Thyroid gland (tissue), 4 donors: ENCODE measurements around the gene SLC9A1. TPM values are rescaled to one million over a fixed set of nuclear protein-coding genes. Genes with fewer than 3 reads are reported as not detected.

Source experiments
- DNase-seq, 2 donors: peaks; one replicate each; pipeline ENCODE4 v3.0.0-alpha.2; 2019
- H3K27ac ChIP-seq, 3 donors: fragments of 200-600 bp; sonication (generic); 1 replicate in 2 of 3; 2 replicates in 1 of 3; pipeline ENCODE4 v1.5.1; 2016 to 2019; ENCODE audit warnings: mild to moderate bottlenecking in 1 of 3, moderate library complexity in 1 of 3
- H3K27me3 ChIP-seq: fragments of 200-600 bp; sonication (generic); one replicate; pipeline ENCODE4 v1.5.1; 2019
- H3K36me3 ChIP-seq, 2 donors: fragments of 200-600 bp; sonication (generic); one replicate each; pipeline ENCODE4 v1.5.1; 2016 to 2019
- H3K4me1 ChIP-seq, 2 donors: fragments of 200-600 bp; sonication (generic); one replicate each; pipeline ENCODE4 v1.5.1; 2017 to 2019
- H3K4me3 ChIP-seq, 3 donors: fragments of 200-600 bp; sonication (generic); replicated peaks in 1 of 3; 1 replicate in 2 of 3; 2 replicates in 1 of 3; pipeline ENCODE4 v1.5.1; 2016; ENCODE audit warnings: mild to moderate bottlenecking in 1 of 3
- H3K9me3 ChIP-seq: fragments of 200-600 bp; sonication (generic); one replicate; pipeline ENCODE4 v1.5.1; 2017
- POLR2A ChIP-seq, 2 donors: fragments of 450-650 bp; IDR thresholded peaks; one replicate each; pipeline ENCODE4 v1.6.1; 2017; ENCODE audit warnings: antibody characterized with exemption in 2 of 2, mild to moderate bottlenecking in 2 of 2, moderate library complexity in 1 of 2
- WGBS, 2 donors: methylation state at CpG; one replicate each; pipeline ENCODE4 v1.1.5; 2017; 5-methylcytosine and 5-hydroxymethylcytosine counted together
- intact Hi-C: fragments of 100-400 bp; cut with DNase I; formaldehyde crosslinking; loops from one replicate; pipeline ENCODE4 v1.15.1; 2023
- total RNA-seq, 4 donors: library from RNA; depleted of rRNA; stranded (reverse); fragments of >200 nt; gene quantifications; one replicate each; pipeline ENCODE4 v1.2.3, GENCODE V29; 2016
- TF ChIP-seq, protein P1 (sequence below), 6 experiments: fragments of 200-600 bp in 3 of 6; fragments of 450-650 bp in 3 of 6; sonication (generic) in 3 of 6; IDR thresholded peaks; one replicate each; pipeline ENCODE4 v1.5.1; 2016 to 2019; ENCODE audit warnings: antibody characterized with exemption in 6 of 6, mild to moderate bottlenecking in 2 of 6, inconsistent platforms in 1 of 6, moderate library complexity in 1 of 6

Gene SLC9A1
- total RNA-seq, 4 donors from 2014 or later, result 13.3 to 26.1 (median 19.9) TPM

GRCh38 chr1:27108588-27108987, 46.3 kb downstream of the SLC9A1 start:
- WGBS, 2 donors, result 96 to 98% methylated on average over 4 to 7 of the region's 7 CpGs
- Histone ChIP-seq H3K27ac (no peak overlapping the region), H3K4me1 (peaks cover 0 to 11% of the 10 kb centered on the region in 2 donors), H3K27me3 (no peaks in the 10 kb centered on the region), H3K36me3 (peaks cover 0 to 6% of the 10 kb centered on the region in 2 donors), H3K9me3 (no peaks in the 10 kb centered on the region), H3K4me3 (no peak overlapping the region)
- intact Hi-C loops, result loop anchor here (10.0 kb wide), 1 partner anchor 286 kb away; the partner anchor contains the start of gene GPR3
- no peak for DNase-seq
- TF ChIP-seq POLR2A (IDR thresholded peaks at IDR 0.05), result no peak
- TF ChIP-seq, protein P1, sequence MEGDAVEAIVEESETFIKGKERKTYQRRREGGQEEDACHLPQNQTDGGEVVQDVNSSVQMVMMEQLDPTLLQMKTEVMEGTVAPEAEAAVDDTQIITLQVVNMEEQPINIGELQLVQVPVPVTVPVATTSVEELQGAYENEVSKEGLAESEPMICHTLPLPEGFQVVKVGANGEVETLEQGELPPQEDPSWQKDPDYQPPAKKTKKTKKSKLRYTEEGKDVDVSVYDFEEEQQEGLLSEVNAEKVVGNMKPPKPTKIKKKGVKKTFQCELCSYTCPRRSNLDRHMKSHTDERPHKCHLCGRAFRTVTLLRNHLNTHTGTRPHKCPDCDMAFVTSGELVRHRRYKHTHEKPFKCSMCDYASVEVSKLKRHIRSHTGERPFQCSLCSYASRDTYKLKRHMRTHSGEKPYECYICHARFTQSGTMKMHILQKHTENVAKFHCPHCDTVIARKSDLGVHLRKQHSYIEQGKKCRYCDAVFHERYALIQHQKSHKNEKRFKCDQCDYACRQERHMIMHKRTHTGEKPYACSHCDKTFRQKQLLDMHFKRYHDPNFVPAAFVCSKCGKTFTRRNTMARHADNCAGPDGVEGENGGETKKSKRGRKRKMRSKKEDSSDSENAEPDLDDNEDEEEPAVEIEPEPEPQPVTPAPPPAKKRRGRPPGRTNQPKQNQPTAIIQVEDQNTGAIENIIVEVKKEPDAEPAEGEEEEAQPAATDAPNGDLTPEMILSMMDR (IDR thresholded peaks at IDR 0.05), result no peak

- H3K27ac ChIP-seq, result no peak overlapping the region
- H3K4me3 ChIP-seq, result no peak overlapping the region
- 80 to 93% methylated on average over 7 of the region's 7 CpGs for WGBS, 2 donors
- no peak for TF ChIP-seq POLR2A (IDR thresholded peaks at IDR 0.05)
- TF ChIP-seq, protein P1 (IDR thresholded peaks at IDR 0.05), result no peak
- no peaks in the 10 kb centered on the region for H3K27me3 ChIP-seq
- no peaks in the 10 kb centered on the region for H3K9me3 ChIP-seq
- H3K4me1 ChIP-seq, result peaks cover 0 to 5% of the 10 kb centered on the region in 2 donors
- intact Hi-C loops, result loop anchor here (10.0 kb wide), 1 partner anchor 288 kb away; the partner anchor contains the start of gene GPR3
- DNase-seq, result no peak
- H3K36me3 ChIP-seq, result peaks cover 0 to 6% of the 10 kb centered on the region in 2 donors
These were observed 48.2 kb downstream of the SLC9A1 start for GRCh38 chr1:27106561-27107323.

DNA sequence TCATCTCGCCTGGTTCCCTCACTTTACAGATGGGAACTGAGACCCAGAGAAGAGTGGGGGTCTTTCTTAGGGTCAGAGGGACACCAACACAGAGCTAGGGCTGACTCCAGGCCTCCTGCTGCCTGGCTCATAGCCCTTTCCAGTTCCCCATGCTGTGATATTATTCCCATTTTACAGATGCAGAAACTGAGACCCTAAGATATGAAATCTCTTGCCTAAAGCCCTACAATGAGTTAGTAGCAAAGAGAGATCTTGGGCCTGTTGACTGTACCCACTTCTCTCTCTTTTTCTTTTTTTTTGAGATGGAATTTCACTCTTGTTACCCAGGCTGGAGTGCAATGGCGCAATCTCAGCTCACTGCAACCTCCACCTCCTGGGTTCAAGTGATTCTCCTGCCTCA, 49.9 kb downstream of the SLC9A1 start:
- Histone ChIP-seq H3K4me3 (no peak overlapping the region), H3K4me1 (peaks cover 0 to under 1% of the 10 kb centered on the region in 2 donors), H3K27me3 (no peaks in the 10 kb centered on the region), H3K36me3 (peaks cover 0 to 6% of the 10 kb centered on the region in 2 donors), H3K9me3 (no peaks in the 10 kb centered on the region), H3K27ac (no peak overlapping the region)
- WGBS, 2 donors, result 93 to 100% methylated on average over 2 of the region's 2 CpGs
- TF ChIP-seq POLR2A (IDR thresholded peaks at IDR 0.05), result no peak
- TF ChIP-seq, protein P1 (IDR thresholded peaks at IDR 0.05), result no peak
- intact Hi-C loops, result loop anchor here (2.0 to 10.0 kb wide), 2 partner anchors 92 to 290 kb away; partner anchors contain the start of gene GPR3
- DNase-seq, result no peak

DNA sequence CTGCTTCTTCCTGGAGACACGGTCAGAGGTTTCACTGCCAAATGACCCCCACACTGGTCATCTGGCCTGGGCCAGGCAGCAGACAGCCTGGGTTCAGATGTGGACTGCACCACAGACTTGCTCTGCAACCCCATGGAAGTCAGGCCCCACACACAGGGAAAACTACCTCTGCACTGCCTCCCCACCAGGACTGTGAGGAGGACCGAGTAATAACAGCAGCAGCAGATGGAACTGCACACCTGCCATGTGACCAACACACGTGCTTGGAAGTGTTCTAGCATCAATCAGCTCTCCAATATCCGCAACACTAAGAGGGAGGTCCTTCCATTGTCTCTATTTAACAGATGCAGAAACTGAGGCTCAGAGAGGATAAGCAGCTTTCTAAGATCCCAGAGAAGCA, 51.4 kb downstream of the SLC9A1 start:
- no peak for DNase-seq
- 71 to 74% methylated on average over 3 to 4 of the region's 4 CpGs for WGBS, 2 donors
- TF ChIP-seq, protein P1 (IDR thresholded peaks at IDR 0.05), result no peak
- TF ChIP-seq POLR2A (IDR thresholded peaks at IDR 0.05), result no peak

More for the DNA sequence above, 51.4 kb downstream of the SLC9A1 start:
- H3K36me3 ChIP-seq, result peaks cover 0 to 6% of the 10 kb centered on the region in 2 donors
- intact Hi-C loops, result loop anchor here (2.0 to 10.0 kb wide), 3 partner anchors 53 to 291 kb away; partner anchors contain the start of gene GPR3
- no peak overlapping the region for H3K4me3 ChIP-seq
- H3K27ac ChIP-seq, result no peak overlapping the region
- H3K4me1 ChIP-seq, result peaks cover 5 to 16% of the 10 kb centered on the region in 2 donors
- no peaks in the 10 kb centered on the region for H3K27me3 ChIP-seq
- no peaks in the 10 kb centered on the region for H3K9me3 ChIP-seq
